ENCODE measurements around the gene POLR2F. TPM values are rescaled to one million over a fixed set of nuclear protein-coding genes. Genes with fewer than 3 reads are reported as not detected.
A peak's percentile ranks its signal among the peaks of the same experiment; 100 is the strongest.

POLR2F gene
- total RNA-seq, 1 donor from 2014 or later: 75.5 TPM

DNA sequence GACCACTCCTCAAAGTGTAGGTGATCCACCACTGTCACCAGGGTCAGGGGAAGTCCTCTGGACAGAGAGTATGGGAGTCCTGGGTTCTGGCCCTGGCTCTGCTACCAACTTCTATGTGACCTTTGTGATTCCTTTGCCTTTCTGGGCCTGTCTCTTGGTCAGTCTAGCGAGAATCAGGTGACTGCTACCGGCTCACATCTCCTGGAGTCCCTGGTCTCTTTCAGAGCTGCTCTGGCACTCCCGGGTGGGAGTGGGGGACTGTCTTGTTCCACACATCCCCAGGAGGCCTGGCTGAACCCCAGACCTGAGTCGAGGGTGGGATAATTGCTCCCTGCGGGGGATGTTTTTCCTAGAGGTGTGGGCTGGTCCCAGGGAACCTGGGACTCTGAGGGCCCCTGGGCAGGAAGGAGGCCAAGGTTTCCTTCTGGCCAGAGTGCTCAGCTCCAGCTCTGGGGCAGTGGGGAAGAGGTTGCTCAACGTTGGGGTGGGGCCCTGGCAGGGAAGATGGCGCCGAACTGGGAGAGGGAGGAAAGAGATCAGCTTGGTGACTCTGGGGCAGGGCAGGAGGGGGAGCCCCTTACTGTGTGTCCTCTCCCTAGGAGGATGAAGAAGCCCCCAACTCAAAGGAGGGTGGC is 28.8 kb downstream of the POLR2F start:
- H3K4me2 ChIP-seq: no peak overlapping the region
- no peak overlapping the region for H3K27ac ChIP-seq
- H3K4me3 ChIP-seq: no peak overlapping the region
- no peaks in the 10 kb centered on the region for H3K9me3 ChIP-seq (ENCODE audit: low read depth)
- H3K9ac ChIP-seq: no peak overlapping the region
- H3K4me1 Mint-ChIP-seq: peaks cover 10% of the 10 kb centered on the region
- no peaks in the 10 kb centered on the region for H3K36me3 Mint-ChIP-seq
- TF ChIP-seq, protein P1, sequence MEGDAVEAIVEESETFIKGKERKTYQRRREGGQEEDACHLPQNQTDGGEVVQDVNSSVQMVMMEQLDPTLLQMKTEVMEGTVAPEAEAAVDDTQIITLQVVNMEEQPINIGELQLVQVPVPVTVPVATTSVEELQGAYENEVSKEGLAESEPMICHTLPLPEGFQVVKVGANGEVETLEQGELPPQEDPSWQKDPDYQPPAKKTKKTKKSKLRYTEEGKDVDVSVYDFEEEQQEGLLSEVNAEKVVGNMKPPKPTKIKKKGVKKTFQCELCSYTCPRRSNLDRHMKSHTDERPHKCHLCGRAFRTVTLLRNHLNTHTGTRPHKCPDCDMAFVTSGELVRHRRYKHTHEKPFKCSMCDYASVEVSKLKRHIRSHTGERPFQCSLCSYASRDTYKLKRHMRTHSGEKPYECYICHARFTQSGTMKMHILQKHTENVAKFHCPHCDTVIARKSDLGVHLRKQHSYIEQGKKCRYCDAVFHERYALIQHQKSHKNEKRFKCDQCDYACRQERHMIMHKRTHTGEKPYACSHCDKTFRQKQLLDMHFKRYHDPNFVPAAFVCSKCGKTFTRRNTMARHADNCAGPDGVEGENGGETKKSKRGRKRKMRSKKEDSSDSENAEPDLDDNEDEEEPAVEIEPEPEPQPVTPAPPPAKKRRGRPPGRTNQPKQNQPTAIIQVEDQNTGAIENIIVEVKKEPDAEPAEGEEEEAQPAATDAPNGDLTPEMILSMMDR (IDR thresholded peaks at IDR 0.05): no peak
- TF ChIP-seq EZH2phosphoT487 (IDR thresholded peaks at IDR 0.05) (no peak), EZH2 (IDR thresholded peaks at IDR 0.05) (no peak)
- H3K27me3 ChIP-seq: peaks cover 31% of the 10 kb centered on the region
- H3K4me1 ChIP-seq: peaks cover 40% of the 10 kb centered on the region
- peaks cover 9% of the 10 kb centered on the region for H3K27me3 Mint-ChIP-seq (ENCODE audit: insufficient read depth, low read depth)
- H4K20me1 ChIP-seq (ENCODE audit: low read depth): peaks cover 19% of the 10 kb centered on the region
- H3K36me3 ChIP-seq: no peaks in the 10 kb centered on the region
- no peak overlapping the region for H3K27ac Mint-ChIP-seq
- H3K4me3 Mint-ChIP-seq: no peak overlapping the region
- no peaks in the 10 kb centered on the region for H3K79me2 ChIP-seq (ENCODE audit: low read depth)
- H3F3A ChIP-seq (ENCODE audit: low read depth): peaks cover 14% of the 10 kb centered on the region
- no peak overlapping the region for H2AFZ ChIP-seq (replicated peaks)
- no peak for DNase-seq (ENCODE audit: low spot score)
- H3K9me3 Mint-ChIP-seq: no peaks in the 10 kb centered on the region

DNA sequence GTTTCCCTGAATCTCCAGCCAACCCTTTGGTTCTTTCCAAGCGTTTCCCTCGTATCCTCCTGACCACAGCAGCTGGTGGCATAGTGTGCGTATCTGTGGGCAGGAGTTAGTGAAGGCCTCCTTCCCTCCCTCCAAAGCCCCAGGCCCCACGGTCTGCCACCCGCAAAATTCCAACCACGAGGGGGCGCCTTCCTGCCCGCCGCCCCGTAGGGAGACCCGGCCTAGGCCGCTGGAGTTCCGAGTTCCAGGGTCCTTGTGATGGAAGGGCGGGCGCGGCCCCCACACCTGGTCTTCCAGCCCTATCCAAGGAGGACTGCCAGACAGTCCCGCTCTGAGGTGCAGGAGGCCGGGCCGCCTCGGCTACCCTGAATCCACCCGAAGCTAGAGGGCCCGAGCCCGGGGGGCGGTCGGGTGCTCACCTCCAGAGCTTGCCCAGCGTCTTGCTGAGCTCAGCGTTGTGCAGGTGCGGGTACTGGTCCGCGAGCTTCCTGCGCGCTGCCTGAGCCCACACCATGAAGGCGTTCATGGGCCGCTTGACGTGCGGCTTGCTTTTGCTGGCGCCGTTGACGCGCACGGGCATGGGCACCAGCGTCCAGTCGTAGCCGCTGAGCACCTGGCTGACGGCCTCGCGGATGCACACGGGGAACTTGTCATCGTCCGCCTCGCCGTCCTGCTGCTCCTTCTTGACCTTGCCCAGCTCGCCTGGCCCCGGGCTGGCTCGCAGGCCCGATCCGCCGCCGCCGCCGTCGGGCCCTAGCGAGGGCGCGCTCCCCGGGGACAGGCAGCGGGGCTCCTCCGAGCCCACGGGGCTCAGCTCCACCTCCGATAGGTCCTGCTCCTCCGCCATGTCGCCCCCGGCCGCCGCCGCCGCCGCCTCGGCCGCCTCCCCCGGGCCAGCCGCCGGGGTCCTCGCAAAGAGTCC is 29.7 kb downstream of the POLR2F start:
- TF ChIP-seq, protein P1 (IDR thresholded peaks at IDR 0.05): peak; percentile 82
- TF ChIP-seq EZH2 (IDR thresholded peaks at IDR 0.05) (peak; percentile 78), EZH2phosphoT487 (IDR thresholded peaks at IDR 0.05) (no peak)
- H3K4me3 ChIP-seq: peak overlapping the region; percentile 47
- H3K9me3 Mint-ChIP-seq: no peaks in the 10 kb centered on the region
- H3K27ac Mint-ChIP-seq: no peak overlapping the region
- H3K4me1 ChIP-seq: peaks cover 40% of the 10 kb centered on the region
- no peaks in the 10 kb centered on the region for H3K36me3 Mint-ChIP-seq
- peak overlapping the region; percentile 83 for H3K4me2 ChIP-seq
- H3K27me3 ChIP-seq: peaks cover 31% of the 10 kb centered on the region
- peaks cover 14% of the 10 kb centered on the region for H3F3A ChIP-seq (ENCODE audit: low read depth)
- peak; percentile 71 for DNase-seq (ENCODE audit: low spot score)
- H3K4me1 Mint-ChIP-seq: peaks cover 10% of the 10 kb centered on the region
- no peak overlapping the region for H3K4me3 Mint-ChIP-seq
- no peak overlapping the region for H3K9ac ChIP-seq
- no peak overlapping the region for H3K27ac ChIP-seq
- H3K36me3 ChIP-seq: no peaks in the 10 kb centered on the region
- H2AFZ ChIP-seq (replicated peaks): peak overlapping the region; percentile 57
- H3K9me3 ChIP-seq (ENCODE audit: low read depth): no peaks in the 10 kb centered on the region
- H3K79me2 ChIP-seq (ENCODE audit: low read depth): no peaks in the 10 kb centered on the region
- peaks cover 19% of the 10 kb centered on the region for H4K20me1 ChIP-seq (ENCODE audit: low read depth)
- peaks cover 9% of the 10 kb centered on the region for H3K27me3 Mint-ChIP-seq (ENCODE audit: insufficient read depth, low read depth)

DNA sequence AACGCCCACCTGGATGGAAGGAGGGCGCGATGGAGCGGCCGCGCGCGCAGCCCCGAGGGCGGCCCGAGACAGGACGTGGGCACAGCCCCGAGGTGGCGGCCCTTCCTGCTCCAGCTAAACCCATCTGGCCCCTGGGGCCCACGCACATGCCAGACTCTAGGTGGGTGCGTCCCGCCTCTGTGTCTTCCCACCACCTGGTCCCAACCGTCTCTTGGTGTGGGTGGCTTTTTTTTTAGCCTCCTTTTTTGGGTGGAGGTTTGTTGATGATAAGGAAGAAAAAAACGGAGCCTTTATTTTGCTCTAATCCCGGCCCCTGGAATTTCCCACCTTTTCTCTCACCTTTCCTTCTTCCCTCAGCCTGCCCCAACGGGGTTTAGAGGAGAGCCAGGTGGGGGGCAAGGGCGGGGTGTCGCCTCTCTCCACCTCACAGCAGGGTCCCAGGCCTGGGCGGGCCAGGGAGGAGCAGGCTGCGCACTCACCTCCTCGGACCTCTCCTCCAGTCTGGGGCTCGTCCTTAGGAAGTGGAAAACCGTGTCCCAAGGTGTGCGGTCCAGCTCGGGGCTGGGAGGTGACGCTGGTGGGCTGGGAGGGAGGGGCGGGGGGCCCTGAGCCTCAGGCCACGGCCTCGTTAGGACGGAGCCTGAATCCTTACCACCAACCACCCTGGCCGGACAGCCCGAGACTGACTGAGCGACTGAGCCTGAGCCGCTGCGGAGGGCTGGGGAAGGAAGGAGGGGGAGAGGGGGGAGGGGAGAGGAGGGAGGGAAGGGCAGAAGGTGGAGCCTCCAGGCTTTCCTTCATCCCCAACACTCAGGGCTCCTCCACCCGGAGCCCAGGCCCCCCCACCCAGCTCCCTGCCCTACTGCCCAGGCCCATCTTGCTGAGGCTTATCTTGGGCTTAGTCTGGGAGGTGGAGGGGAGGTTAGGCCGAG is 30.6 kb downstream of the POLR2F start, which contains the start of gene SOX10:
TSS of gene SOX10 (minus strand) at position 696 of the 932 bp plus-strand sequence. CDS start 771 bp downstream, outside the sequence.
- peaks cover 11% of the 10 kb centered on the region for H3K27me3 Mint-ChIP-seq (ENCODE audit: insufficient read depth, low read depth)
- Histone ChIP-seq H3K27me3 (peaks cover 31% of the 10 kb centered on the region), H3F3A (ENCODE audit: low read depth) (peaks cover 14% of the 10 kb centered on the region), H3K9me3 (ENCODE audit: low read depth) (no peaks in the 10 kb centered on the region), H3K36me3 (no peaks in the 10 kb centered on the region), H3K4me2 (peak within 1 kb of the TSS; percentile 83), H4K20me1 (ENCODE audit: low read depth) (peaks cover 18% of the 10 kb centered on the region), H3K9ac (no peak within 1 kb of the TSS), H3K27ac (no peak within 1 kb of the TSS), H3K4me1 (peaks cover 40% of the 10 kb centered on the region), H3K79me2 (ENCODE audit: low read depth) (no peaks in the 10 kb centered on the region), H2AFZ (replicated peaks) (peak within 1 kb of the TSS; percentile 57), H3K4me3 (peak within 1 kb of the TSS; percentile 47)
- DNase-seq (ENCODE audit: low spot score): peak; percentile 73
- H3K36me3 Mint-ChIP-seq: no peaks in the 10 kb centered on the region
- H3K4me1 Mint-ChIP-seq: peaks cover 10% of the 10 kb centered on the region
- TF ChIP-seq, protein P1 (IDR thresholded peaks at IDR 0.05): no peak
- peak; percentile 61 for TF ChIP-seq EZH2 (IDR thresholded peaks at IDR 0.05)
- peak within 1 kb of the TSS; percentile 55 for H3K4me3 Mint-ChIP-seq
- no peaks in the 10 kb centered on the region for H3K9me3 Mint-ChIP-seq
- peak within 1 kb of the TSS; percentile 29 for H3K27ac Mint-ChIP-seq

Data from neural progenitor cell (in vitro differentiated cells).